OCI-LY1 (cell line): ENCODE data around the gene KIZ.

Source experiments
- H2AFZ ChIP-seq: fragments of 200-600 bp; sonication (generic), shearing (Covaris generic); 2 replicates; pipeline ENCODE4 v1.6.0; 2014; ENCODE audit warnings: antibody characterized with exemption, mild to moderate bottlenecking, low read length
- H3F3A ChIP-seq: fragments of 200-600 bp; sonication (generic), shearing (Covaris generic); 2 replicates; pipeline ENCODE4 v1.6.0; 2014; ENCODE audit warnings: mild to moderate bottlenecking, antibody characterized with exemption, low read length, moderate library complexity; ENCODE audit not compliant: insufficient read depth
- H3K27ac ChIP-seq: fragments of 200-600 bp; sonication (generic); 2 replicates; pipeline ENCODE4 v1.5.1; 2014; ENCODE audit warnings: low read length, mixed run types, mild to moderate bottlenecking, low read depth; ENCODE audit not compliant: poor library complexity, severe bottlenecking
- H3K27me3 ChIP-seq: fragments of 200-600 bp; sonication (generic); 2 replicates; pipeline ENCODE4 v1.6.0; 2014; ENCODE audit warnings: antibody characterized with exemption, mild to moderate bottlenecking, low read length, moderate library complexity; ENCODE audit not compliant: insufficient read depth
- H3K36me3 ChIP-seq: fragments of 200-600 bp; sonication (generic); 2 replicates; pipeline ENCODE4 v1.6.1; 2014; ENCODE audit warnings: mild to moderate bottlenecking, antibody characterized with exemption, low read length, moderate library complexity, mixed read lengths; ENCODE audit not compliant: insufficient read depth
- H3K4me1 ChIP-seq: fragments of 200-600 bp; sonication (generic); 2 replicates; pipeline ENCODE4 v1.5.1; 2014; ENCODE audit warnings: mild to moderate bottlenecking, low read length, moderate library complexity; ENCODE audit not compliant: insufficient read depth, severe bottlenecking
- H3K4me2 ChIP-seq: fragments of 200-600 bp; sonication (generic), shearing (Covaris generic); 2 replicates; pipeline ENCODE4 v1.6.1; 2014; ENCODE audit warnings: low read length
- H3K4me3 ChIP-seq: fragments of 200-600 bp; sonication (generic); 2 replicates; pipeline ENCODE4 v1.5.1; 2014; ENCODE audit warnings: low read length, low read depth, mild to moderate bottlenecking, mixed read lengths; ENCODE audit not compliant: poor library complexity, severe bottlenecking
- H3K79me2 ChIP-seq: fragments of 200-600 bp; shearing (Covaris generic); 2 replicates; pipeline ENCODE4 v1.6.1; 2016; ENCODE audit warnings: mixed run types, low read length, mixed read lengths; ENCODE audit not compliant: insufficient read depth
- H3K9ac ChIP-seq: fragments of 200-600 bp; sonication (generic), shearing (Covaris generic); 2 replicates; pipeline ENCODE4 v1.6.1; 2014; ENCODE audit warnings: mild to moderate bottlenecking, low read length, mixed read lengths
- H3K9me2 ChIP-seq: fragments of 200-600 bp; sonication (generic), shearing (Covaris generic); 2 replicates; pipeline ENCODE4 v1.6.1; 2014; ENCODE audit warnings: low read depth, mild to moderate bottlenecking, low read length, mixed read lengths
- H3K9me3 ChIP-seq: fragments of 200-600 bp; shearing (Covaris generic); 2 replicates; pipeline ENCODE4 v1.6.1; 2014; ENCODE audit warnings: low read length, mixed read lengths
- H4K20me1 ChIP-seq: fragments of 200-600 bp; sonication (generic), shearing (Covaris generic); 2 replicates; pipeline ENCODE4 v1.6.0; 2016; ENCODE audit warnings: mild to moderate bottlenecking, low read length; ENCODE audit not compliant: insufficient read depth
- CTCF ChIP-seq: fragments of 200-600 bp; sonication (generic), shearing (Covaris generic); IDR thresholded peaks from 2 replicates; pipeline ENCODE4 v1.5.1; 2017; ENCODE audit warnings: mild to moderate bottlenecking, antibody characterized with exemption, low read length, moderate library complexity, mixed read lengths
- EZH2 ChIP-seq: fragments of 200-600 bp; sonication (generic), shearing (Covaris generic); IDR thresholded peaks from 2 replicates; pipeline ENCODE4 v1.8.0; 2017; ENCODE audit warnings: borderline replicate concordance, mixed run types, mild to moderate bottlenecking, antibody characterized with exemption, low read length, moderate library complexity, mixed read lengths

KIZ gene

DNA sequence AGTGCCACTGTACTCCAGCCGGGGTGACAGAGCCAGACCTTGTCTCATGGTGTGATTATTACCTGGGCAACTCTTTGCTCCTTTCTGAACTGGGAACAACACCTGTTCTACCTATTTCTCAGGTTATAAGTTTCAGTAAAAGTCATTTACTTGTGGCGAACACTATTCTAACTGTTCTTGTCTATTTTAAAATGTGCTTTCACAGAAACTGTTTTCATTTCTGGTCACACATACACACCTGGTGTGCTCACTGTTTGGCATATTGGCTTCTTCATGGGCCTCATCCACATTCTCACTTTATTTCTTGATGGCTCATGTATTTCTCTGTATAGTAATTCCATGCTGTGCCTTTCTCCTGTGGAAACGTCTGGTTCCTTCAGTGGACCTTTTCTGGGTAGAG, 146.8 kb downstream of the KIZ start:
- Histone ChIP-seq H2AFZ (no peak overlapping the region), H3K4me1 (no peaks in the 10 kb centered on the region), H3K79me2 (no peaks in the 10 kb centered on the region), H4K20me1 (no peaks in the 10 kb centered on the region), H3K36me3 (no peaks in the 10 kb centered on the region), H3K27ac (no peak overlapping the region), H3K9me3 (no peaks in the 10 kb centered on the region), H3K4me2 (no peak overlapping the region), H3K27me3 (0 out of 2 replicates have a peak, but pooled peaks cover 5% of the 10 kb centered on the region), H3K9me2 (no peaks in the 10 kb centered on the region), H3F3A (no peaks in the 10 kb centered on the region), H3K4me3 (no peak overlapping the region), H3K9ac (no peak overlapping the region)
- no peak for TF ChIP-seq EZH2
- no peak for TF ChIP-seq CTCF

- H3K4me2 ChIP-seq = no peak overlapping the region
Observed at GRCh38 chr20:21273755-21274386, 148.0 kb downstream of the KIZ start.

DNA sequence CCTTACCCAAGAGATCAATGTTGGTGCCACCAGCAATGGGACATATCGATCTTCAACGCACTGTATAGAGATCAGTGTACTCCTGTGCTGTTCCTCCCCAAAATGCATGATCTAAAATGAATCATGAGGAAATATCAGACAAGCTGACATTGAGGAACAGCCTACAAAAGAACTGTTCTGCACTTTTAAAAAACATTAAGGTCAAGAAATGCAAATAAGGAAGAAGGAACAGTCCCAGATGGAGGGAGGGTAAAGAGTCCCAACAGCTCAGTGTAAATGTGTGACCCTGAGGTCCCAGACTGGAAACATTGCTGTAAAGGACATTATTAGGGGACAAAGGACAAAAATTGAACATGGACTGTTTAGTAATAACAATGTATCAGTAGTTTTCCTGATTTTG, 152.9 kb downstream of the KIZ start:
- H3K27ac ChIP-seq = no peak overlapping the region
- H4K20me1 ChIP-seq = no peaks in the 10 kb centered on the region
- no peak overlapping the region for H2AFZ ChIP-seq
- H3K27me3 ChIP-seq = no peaks in the 10 kb centered on the region
- H3K79me2 ChIP-seq = no peaks in the 10 kb centered on the region
- H3K36me3 ChIP-seq = no peaks in the 10 kb centered on the region
- H3K4me3 ChIP-seq = no peak overlapping the region
- H3K9me2 ChIP-seq = no peaks in the 10 kb centered on the region
- TF ChIP-seq CTCF (no peak), EZH2 (no peak)
- no peaks in the 10 kb centered on the region for H3K4me1 ChIP-seq
- no peak overlapping the region for H3K9ac ChIP-seq
- H3K9me3 ChIP-seq = no peaks in the 10 kb centered on the region
- H3F3A ChIP-seq = no peaks in the 10 kb centered on the region
- H3K4me2 ChIP-seq = no peak overlapping the region

More at GRCh38 chr20:21273755-21274386, 148.0 kb downstream of the KIZ start:
- TF ChIP-seq CTCF = no peak
- no peak for TF ChIP-seq EZH2
- Histone ChIP-seq H3K9me3 (no peaks in the 10 kb centered on the region), H3K9me2 (no peaks in the 10 kb centered on the region), H3K36me3 (no peaks in the 10 kb centered on the region), H3K4me1 (no peaks in the 10 kb centered on the region), H3K4me3 (no peak overlapping the region), H4K20me1 (no peaks in the 10 kb centered on the region), H3K27me3 (0 out of 2 replicates have a peak, but pooled peaks cover 4% of the 10 kb centered on the region), H2AFZ (no peak overlapping the region), H3K9ac (no peak overlapping the region), H3K79me2 (no peaks in the 10 kb centered on the region), H3K27ac (no peak overlapping the region), H3F3A (no peaks in the 10 kb centered on the region)
